Heart left ventricle (tissue), 16 donors: ENCODE data around the gene VWC2. TPM values are rescaled to one million over a fixed set of nuclear protein-coding genes. Genes with fewer than 3 reads are reported as not detected.

Experiments
- ATAC-seq, 4 donors: fragments of 200-7000 bp; cut with Tn5 transposase; one replicate each; pipeline ENCODE4 v1.9.1; 2020 to 2022; ENCODE audit warnings: moderate library complexity in 4 of 4, mild to moderate bottlenecking in 3 of 4, moderate number of reproducible peaks in 1 of 4
- DNase-seq, 5 donors: peaks; one replicate each; pipeline ENCODE4 v3.0.0-alpha.2; 2020
- H3K27ac ChIP-seq, 12 donors: fragments of 200-600 bp; sonication (generic) in 4 of 12; one replicate each; pipeline versions ENCODE4 v1.5.0 to v1.8.0; 2016 to 2022; ENCODE audit warnings: mild to moderate bottlenecking in 2 of 12
- H3K27me3 ChIP-seq, 9 donors: fragments of 200-600 bp; sonication (generic) in 2 of 9; one replicate each; pipeline versions ENCODE4 v1.5.1 to v1.8.0; 2016 to 2022; ENCODE audit warnings: mild to moderate bottlenecking in 3 of 9
- H3K36me3 ChIP-seq, 9 donors: fragments of 200-600 bp; sonication (generic) in 2 of 9; one replicate each; pipeline versions ENCODE4 v1.5.0 to v1.8.0; 2018 to 2022; ENCODE audit warnings: mild to moderate bottlenecking in 2 of 9
- H3K4me1 ChIP-seq, 12 donors: fragments of 200-600 bp; sonication (generic) in 4 of 12; one replicate each; pipeline versions ENCODE4 v1.5.0 to v1.8.0; 2016 to 2022; ENCODE audit warnings: mild to moderate bottlenecking in 3 of 12
- H3K4me3 ChIP-seq, 12 donors: fragments of 200-600 bp; sonication (generic) in 4 of 12; one replicate each; pipeline versions ENCODE4 v1.5.0 to v1.8.0; 2017 to 2022; ENCODE audit warnings: mild to moderate bottlenecking in 9 of 12, moderate library complexity in 4 of 12
- H3K9me3 ChIP-seq, 12 donors: fragments of 200-600 bp; sonication (generic) in 4 of 12; one replicate each; pipeline versions ENCODE4 v1.5.0 to v1.8.0; 2016 to 2022; ENCODE audit warnings: mild to moderate bottlenecking in 1 of 12
- CTCF ChIP-seq, 12 donors: fragments of 200-600 bp; sonication (generic) in 4 of 12; IDR thresholded peaks; one replicate each; pipeline versions ENCODE4 v1.5.0 to v1.8.0; 2018 to 2022; ENCODE audit warnings: antibody characterized with exemption in 12 of 12, mild to moderate bottlenecking in 5 of 12
- POLR2A ChIP-seq, 2 donors: fragments of 450-650 bp; IDR thresholded peaks; one replicate each; pipeline ENCODE4 v1.6.1; 2017; ENCODE audit warnings: antibody characterized with exemption in 2 of 2, mild to moderate bottlenecking in 2 of 2, moderate library complexity in 2 of 2
- WGBS, 4 donors: extraction: QIAGEN DNeasy Blood & Tissue Kit in 2 of 4; methylation state at CpG; one replicate each; pipeline versions ENCODE4 v1.1.5 to v1.1.7; 2013 to 2018; 5-methylcytosine and 5-hydroxymethylcytosine counted together
- intact Hi-C, 10 donors: fragments of 100-400 bp; cut with DNase I; formaldehyde crosslinking; loops; one replicate each; pipeline versions ENCODE4 v1.11.1 to v1.14.2; 2022
- polyA plus RNA-seq, 2 donors: library from polyadenylated mRNA; stranded (reverse); fragments of 200-250 nt; gene quantifications; one replicate each; pipeline ENCODE4 v1.2.3, GENCODE V29; 2013
- total RNA-seq, 9 donors: library from RNA; depleted of rRNA in 2 of 9; stranded (reverse); fragments of >200 nt in 2 of 9; fragmentation: NEBNext Ultra II Directional in 3 of 9; extraction: Animal tissue kit (Norgen Biotek cat#: 25700) in 3 of 9; gene quantifications; one replicate each; pipeline versions ENCODE4 v1.1.0 to v1.2.4, GENCODE V29; 2016 to 2023
- donor health status: ischemic (EF 13 %, LVEDD 7.1; RV severe dilation, severe dysfunction).
- donor health status: healthy with polysubstance abuse.
- donor health status: DM: no; HTN: yes; CAD: no.
- donor health status: DM: no; HTN: no; CAD: no.
- donor health status: ischemic (EF 25% LVEDD 6.9; RV normal size, moderate dysfunction).
- donor health status: ischemic (EF 25% LVEDD 5.7; RV mildly dilated, moderate dysfunction).
- donor health status: healthy.
- donor health status: DM: yes; HTN: yes; CAD: no.
- donor health status: ischemic (EF 35%, LVEDD 5.7; RV mildly dilated, moderate dysfunction).
- donor health status: nonischemic (EF 11% LVEDD 7.7; RV severe dilation, severe dysfunction).
- donor health status: DM: yes; HTN: yes; CAD: no.
- donor health status: PGD.
- donor health status: ischemic (EF 29% LVEDD 5.4; RV normal size, mild dysfunction).
- donor health status: nonischemic (EF 23%, LVEDD 6.1; RV moderate dilation, normal function).

VWC2 gene
- total and polyA plus RNA-seq, 11 donors, result 2.3 to 10.1 (median 6.7) TPM

- WGBS, 4 donors, result 68 to 87% (median 77%) methylated on average over 2 of the region's 2 CpGs
- Histone ChIP-seq H3K27ac (no peak overlapping the region), H3K4me1 (peaks cover 0 to 7% (median 0%) of the 10 kb centered on the region in 12 donors), H3K4me3 (no peak overlapping the region), H3K36me3 (no peaks in the 10 kb centered on the region), H3K9me3 (peaks cover 0 to 18% (median 2%) of the 10 kb centered on the region in 12 donors), H3K27me3 (no peaks in the 10 kb centered on the region)
- DNase-seq (no peak), ATAC-seq (no peak)
- intact Hi-C loops, result no loop called here
- TF ChIP-seq CTCF (IDR thresholded peaks at IDR 0.05) (no peak), POLR2A (IDR thresholded peaks at IDR 0.05) (no peak)
These were observed 158.2 kb downstream of the VWC2 start for GRCh38 chr7:49931627-49932026.

DNA sequence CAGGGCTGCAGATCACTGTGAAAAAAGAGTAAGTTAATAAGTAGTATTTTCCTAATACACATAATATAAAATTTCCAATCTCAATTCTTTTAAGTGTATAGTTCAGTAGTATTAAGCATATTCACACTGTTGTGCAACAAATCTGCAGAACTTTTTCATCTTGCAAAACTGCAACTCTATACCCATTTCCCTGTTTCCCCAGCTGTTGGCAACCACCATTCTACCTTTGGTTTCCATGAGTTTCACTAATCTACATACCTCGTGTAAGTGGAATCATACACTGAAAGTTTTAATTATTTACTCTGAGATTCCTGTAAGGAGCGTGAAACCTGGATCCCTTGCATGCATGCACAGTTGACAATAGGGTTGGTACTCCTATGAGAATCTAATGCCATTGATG is 164.2 kb downstream of the VWC2 start:
- no peak for ATAC-seq
- H3K9me3 ChIP-seq, result peaks cover 0 to 24% (median 2%) of the 10 kb centered on the region in 12 donors
- intact Hi-C loops, result no loop called here

More for the DNA sequence above, 164.2 kb downstream of the VWC2 start:
- WGBS, 4 donors, result 80 to 87% (median 86%) methylated on average over 2 of the region's 2 CpGs
- Histone ChIP-seq H3K4me1 (no peaks in the 10 kb centered on the region), H3K36me3 (no peaks in the 10 kb centered on the region), H3K4me3 (no peak overlapping the region), H3K27ac (no peak overlapping the region), H3K27me3 (no peaks in the 10 kb centered on the region)
- TF ChIP-seq POLR2A (IDR thresholded peaks at IDR 0.05) (no peak), CTCF (IDR thresholded peaks at IDR 0.05) (no peak)
- no peak for DNase-seq
